IMR-90 (cell line): ENCODE measurements around the gene SYCP1. TPM values are rescaled to one million over a fixed set of nuclear protein-coding genes. Genes with fewer than 3 reads are reported as not detected.

Experiments
- ATAC-seq: fragments of 200-7000 bp; cut with Tn5 transposase; 2 replicates; pipeline ENCODE4 v1.9.1; 2020; ENCODE audit warnings: low read depth, mild to moderate bottlenecking, moderate library complexity
- BruUV-seq: library from RNA; stranded (reverse); fragments of 400-500 nt; replicated peaks from 2 replicates; lab custom pipeline; 2021; lab: Mats Ljungman, UMichigan
- CTCF ChIA-PET: fragments of 300-600 bp; formaldehyde crosslinking; extraction: SDS; loops from one replicate; lab custom pipeline; 2021; ENCODE audit warnings: antibody characterized with exemption; lab: Yijun Ruan, JAX
- POLR2A ChIA-PET: fragments of 300-600 bp; sonication (Branson Sonifier 250); formaldehyde crosslinking; loops from one replicate; lab custom pipeline; 2022; ENCODE audit warnings: antibody characterized with exemption; ENCODE audit not compliant: unreplicated experiment; lab: Charles Lee
- DNase-seq: peaks from one replicate; pipeline ENCODE4 v3.0.0; 2013
- H2AFZ ChIP-seq: replicated peaks from 2 replicates; pipeline ENCODE3; 2013; ENCODE audit warnings: low read length, mild to moderate bottlenecking; ENCODE audit not compliant: poor library complexity
- H2AK5ac ChIP-seq: 2 replicates; pipeline ENCODE4 v1.6.1; 2013; ENCODE audit warnings: low read depth, low read length, inconsistent platforms
- H2AK9ac ChIP-seq: replicated peaks from 2 replicates; pipeline ENCODE3; 2013; ENCODE audit warnings: mild to moderate bottlenecking, low read depth, low read length, moderate library complexity; ENCODE audit not compliant: poor library complexity
- H2BK120ac ChIP-seq: 2 replicates; pipeline ENCODE4 v1.6.1; 2013; ENCODE audit warnings: low read depth, low read length, inconsistent platforms
- H2BK15ac ChIP-seq: 3 replicates; pipeline ENCODE4 v1.6.1; 2013; ENCODE audit warnings: low read depth, low read length, inconsistent platforms
- H2BK20ac ChIP-seq: 2 replicates; pipeline ENCODE4 v1.6.1; 2013; ENCODE audit warnings: low read depth, mild to moderate bottlenecking, inconsistent platforms, low read length, moderate library complexity
- H2BK5ac ChIP-seq: 2 replicates; pipeline ENCODE4 v1.6.1; 2013; ENCODE audit warnings: mild to moderate bottlenecking, low read depth, low read length, inconsistent platforms; ENCODE audit not compliant: poor library complexity, severe bottlenecking
- H3K14ac ChIP-seq: replicated peaks from 2 replicates; pipeline ENCODE4 v1.6.1; 2013; ENCODE audit warnings: low read depth, low read length, inconsistent platforms
- H3K18ac ChIP-seq: 2 replicates; pipeline ENCODE4 v1.6.1; 2013; ENCODE audit warnings: low read depth, low read length, control low read depth
- H3K23ac ChIP-seq: 2 replicates; pipeline ENCODE4 v1.6.1; 2013; ENCODE audit warnings: low read depth, low read length, inconsistent platforms
- H3K27ac ChIP-seq: 2 replicates; pipeline ENCODE4 v1.5.1; 2013; ENCODE audit warnings: mild to moderate bottlenecking, control low read depth, low read length; ENCODE audit not compliant: insufficient read depth
- H3K27me3 ChIP-seq: 2 replicates; pipeline ENCODE4 v1.6.1; 2013; ENCODE audit warnings: low read length; ENCODE audit not compliant: control insufficient read depth, insufficient read depth
- H3K36me3 ChIP-seq: 2 replicates; pipeline ENCODE4 v1.6.1; 2013; ENCODE audit warnings: low read length, mixed read lengths; ENCODE audit not compliant: control insufficient read depth, insufficient read depth
- H3K4ac ChIP-seq: 2 replicates; pipeline ENCODE4 v1.6.1; 2013; ENCODE audit warnings: low read depth, low read length, inconsistent platforms
- H3K4me1 ChIP-seq: 2 replicates; pipeline ENCODE4 v1.6.1; 2013; ENCODE audit warnings: low read length, mixed read lengths; ENCODE audit not compliant: control insufficient read depth, insufficient read depth
- H3K4me2 ChIP-seq: 2 replicates; pipeline ENCODE4 v1.6.1; 2013; ENCODE audit warnings: low read depth, mild to moderate bottlenecking, control low read depth, low read length, moderate library complexity
- H3K4me3 ChIP-seq: 2 replicates; pipeline ENCODE4 v1.5.1; 2013; ENCODE audit warnings: low read depth, mild to moderate bottlenecking, control low read depth, low read length, moderate library complexity; ENCODE audit not compliant: insufficient read depth
- H3K56ac ChIP-seq: 2 replicates; pipeline ENCODE4 v1.6.1; 2013; ENCODE audit warnings: low read length, inconsistent platforms; ENCODE audit not compliant: insufficient read depth; ENCODE audit errors: extremely low read depth
- H3K79me1 ChIP-seq, 2 experiments: 2 replicates each; pipeline ENCODE4 v1.6.1; 2013; ENCODE audit warnings: low read length in 2 of 2, inconsistent platforms in 1 of 2, low read depth in 1 of 2
- H3K9ac ChIP-seq: 2 replicates; pipeline ENCODE4 v1.6.1; 2013; ENCODE audit warnings: low read depth, low read length, control low read depth
- H3K9me1 ChIP-seq: 2 replicates; pipeline ENCODE4 v1.6.1; 2013; ENCODE audit warnings: low read length, inconsistent platforms; ENCODE audit not compliant: insufficient read depth
- H3K9me3 ChIP-seq: 2 replicates; pipeline ENCODE4 v1.6.1; 2013; ENCODE audit warnings: low read length; ENCODE audit not compliant: control insufficient read depth, insufficient read depth
- H4K20me1 ChIP-seq: 2 replicates; pipeline ENCODE4 v1.6.1; 2013; ENCODE audit warnings: low read length, inconsistent platforms; ENCODE audit not compliant: insufficient read depth
- H4K5ac ChIP-seq: 2 replicates; pipeline ENCODE4 v1.6.1; 2013; ENCODE audit warnings: mild to moderate bottlenecking, low read depth, low read length, control low read depth
- H4K8ac ChIP-seq, 2 experiments: 2 replicates each; pipeline ENCODE4 v1.6.1; 2013; ENCODE audit warnings: low read depth in 2 of 2, low read length in 2 of 2, control low read depth in 1 of 2, inconsistent platforms in 1 of 2
- H4K91ac ChIP-seq: 2 replicates; pipeline ENCODE4 v1.6.1; 2013; ENCODE audit warnings: low read depth, low read length, inconsistent platforms; ENCODE audit not compliant: insufficient read depth
- BHLHE40 ChIP-seq: fragments of 150-350 bp; IDR thresholded peaks from 2 replicates; pipeline ENCODE4 v1.6.1; 2016; ENCODE audit warnings: mild to moderate bottlenecking, low read depth, low read length
- CEBPB ChIP-seq: IDR thresholded peaks from 2 replicates; pipeline ENCODE4 v1.6.1; 2012; ENCODE audit warnings: low read depth, low read length, improper control_type of control experiment
- CTCF ChIP-seq: conservative IDR thresholded peaks from 2 replicates; pipeline ENCODE4 v1.5.1; 2012; ENCODE audit warnings: mild to moderate bottlenecking, low read depth, low read length, improper control_type of control experiment
- RAD21 ChIP-seq: IDR thresholded peaks from 2 replicates; pipeline ENCODE4 v1.6.1; 2012; ENCODE audit warnings: low read length, improper control_type of control experiment
- WGBS, 2 experiments: methylation state at CpG; one replicate each; pipeline versions ENCODE4 v1.1.5 to v1.1.7; 2013; ENCODE audit warnings: missing lambda C conversion rate in 2 of 2; ENCODE audit not compliant: insufficient read length in 1 of 2; ENCODE audit errors: extremely low coverage in 2 of 2; 5-methylcytosine and 5-hydroxymethylcytosine counted together
- dilution Hi-C: fragments of 300-500 bp; cut with HindIII; formaldehyde crosslinking; loops from one replicate; pipeline ENCODE4 v1.14.3; 2018; ENCODE audit warnings: low sequenced_read_pairs; ENCODE audit not compliant: unreplicated experiment
- in situ Hi-C: fragments of 300-500 bp; cut with MboI; formaldehyde crosslinking; loops from 3 replicates; pipeline ENCODE4 v1.14.3; 2019; ENCODE audit warnings: low sequenced_read_pairs, inconsistent platforms, mixed read lengths
- intact Hi-C: fragments of 100-400 bp; cut with micrococcal nuclease; formaldehyde crosslinking; loops from 2 replicates; pipeline ENCODE4 v1.10.0; 2022
- polyA plus RNA-seq, 3 experiments: library from polyadenylated mRNA; depleted of rRNA; stranded (reverse); fragments of >200 nt; gene quantifications; 2 replicates each; pipeline ENCODE4 v1.2.3, GENCODE V29; 2012; ENCODE audit warnings: low replicate concordance in 1 of 3
- total RNA-seq: library from RNA; depleted of rRNA; stranded (reverse); fragments of >200 nt; gene quantifications from 2 replicates; pipeline ENCODE4 v1.2.3, GENCODE V29; 2012
- TF ChIP-seq, protein P1 (sequence below): fragments of 150-350 bp; IDR thresholded peaks from 2 replicates; pipeline ENCODE4 v1.6.1; 2017; ENCODE audit warnings: mild to moderate bottlenecking, antibody characterized with exemption, low read length, low read depth
- TF ChIP-seq, protein P2 (sequence below): fragments of 150-350 bp; IDR thresholded peaks from 2 replicates; pipeline ENCODE4 v1.6.1; 2016; ENCODE audit warnings: low read depth, mild to moderate bottlenecking, low read length, moderate library complexity, borderline replicate concordance

Gene SYCP1
- total and polyA plus RNA-seq, 2 of the 4 experiments (the other 2 are of a cell fraction), result not detected

DNA sequence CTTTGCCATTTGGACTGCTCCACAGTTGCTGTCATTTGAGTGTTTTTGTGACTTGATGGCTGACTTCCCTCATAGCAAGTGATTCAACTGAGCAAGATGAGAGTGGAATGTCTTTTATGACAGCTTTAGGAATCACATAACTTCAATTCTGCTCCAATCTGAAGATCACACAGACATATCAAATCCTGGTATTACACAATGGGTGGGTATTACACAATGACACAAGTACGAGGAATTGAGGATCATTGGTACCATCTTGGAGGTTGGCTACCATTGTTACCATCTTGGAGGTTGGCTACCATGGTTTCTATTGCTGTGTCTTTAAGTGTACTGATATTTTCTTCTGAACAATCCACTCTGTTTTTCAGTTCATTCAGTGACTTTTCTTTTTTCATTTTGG lies 166.5 kb downstream of the SYCP1 start:
- dilution Hi-C loops, result no loop called here
- H2BK15ac ChIP-seq, result no peak overlapping the region
- no peak overlapping the region for H2BK5ac ChIP-seq
- no TSS peak for BruUV-seq
- no peak overlapping the region for H3K23ac ChIP-seq
- no peak overlapping the region for H3K27ac ChIP-seq
- no peaks in the 10 kb centered on the region for H3K9me1 ChIP-seq
- H3K9ac ChIP-seq, result no peak overlapping the region
- no peak overlapping the region for H3K4ac ChIP-seq
- no peak overlapping the region for H2AK5ac ChIP-seq
- no peaks in the 10 kb centered on the region for H3K9me3 ChIP-seq
- POLR2A ChIA-PET, result no interaction called here
- no peak overlapping the region for H3K18ac ChIP-seq
- no peak overlapping the region for H4K8ac ChIP-seq
- CTCF ChIA-PET, result interaction anchor here (0.6 kb wide), 1 partner anchor 34 kb away, joined by 4 read pairs; no protein-coding TSS in a partner anchor
- TF ChIP-seq, protein P1, sequence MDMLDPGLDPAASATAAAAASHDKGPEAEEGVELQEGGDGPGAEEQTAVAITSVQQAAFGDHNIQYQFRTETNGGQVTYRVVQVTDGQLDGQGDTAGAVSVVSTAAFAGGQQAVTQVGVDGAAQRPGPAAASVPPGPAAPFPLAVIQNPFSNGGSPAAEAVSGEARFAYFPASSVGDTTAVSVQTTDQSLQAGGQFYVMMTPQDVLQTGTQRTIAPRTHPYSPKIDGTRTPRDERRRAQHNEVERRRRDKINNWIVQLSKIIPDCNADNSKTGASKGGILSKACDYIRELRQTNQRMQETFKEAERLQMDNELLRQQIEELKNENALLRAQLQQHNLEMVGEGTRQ, result no peak
- TF ChIP-seq, protein P2, sequence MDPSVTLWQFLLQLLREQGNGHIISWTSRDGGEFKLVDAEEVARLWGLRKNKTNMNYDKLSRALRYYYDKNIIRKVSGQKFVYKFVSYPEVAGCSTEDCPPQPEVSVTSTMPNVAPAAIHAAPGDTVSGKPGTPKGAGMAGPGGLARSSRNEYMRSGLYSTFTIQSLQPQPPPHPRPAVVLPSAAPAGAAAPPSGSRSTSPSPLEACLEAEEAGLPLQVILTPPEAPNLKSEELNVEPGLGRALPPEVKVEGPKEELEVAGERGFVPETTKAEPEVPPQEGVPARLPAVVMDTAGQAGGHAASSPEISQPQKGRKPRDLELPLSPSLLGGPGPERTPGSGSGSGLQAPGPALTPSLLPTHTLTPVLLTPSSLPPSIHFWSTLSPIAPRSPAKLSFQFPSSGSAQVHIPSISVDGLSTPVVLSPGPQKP, result no peak
- TF ChIP-seq CTCF (no peak), RAD21 (no peak), BHLHE40 (no peak), CEBPB (peak; percentile 68)
- H2BK120ac ChIP-seq, result no peak overlapping the region
- no peak overlapping the region for H2AK9ac ChIP-seq
- no peak overlapping the region for H2AFZ ChIP-seq
- DNase-seq (no peak), ATAC-seq (no peak)
- no peak overlapping the region for H3K56ac ChIP-seq
- H2BK20ac ChIP-seq, result no peak overlapping the region
- H4K5ac ChIP-seq, result no peak overlapping the region
- no peaks in the 10 kb centered on the region for H3K36me3 ChIP-seq
- no CpG with 5 or more reads among the region's 1 CpG for WGBS, 2 experiments
- H3K4me3 ChIP-seq, result no peak overlapping the region
- no peak overlapping the region for H3K14ac ChIP-seq
- no peak overlapping the region for H3K4me2 ChIP-seq
- no peak overlapping the region for H4K91ac ChIP-seq
- no peaks in the 10 kb centered on the region for H3K4me1 ChIP-seq
- H3K27me3 ChIP-seq, result no peaks in the 10 kb centered on the region
- intact Hi-C loops, result no loop called here
- in situ Hi-C loops, result no loop called here
- no peaks in the 10 kb centered on the region for H4K20me1 ChIP-seq
- H3K79me1 ChIP-seq, result no peaks in the 10 kb centered on the region
